ENCODE data around the gene RSL24D1.
"Not testable (repeated sequence)": the region's sequence is repeated elsewhere in the genome, so short reads cannot be mapped to it uniquely, and the experiment has no call there.

The RSL24D1 gene

GRCh38 chr15:55164284-55164683 is 32.5 kb downstream of the RSL24D1 start:
- Histone ChIP-seq H3K27ac (no peak overlapping the region), H3K4me3 (no peak overlapping the region), H3K9me3 (ENCODE audit: low read depth, low read length) (no peaks in the 10 kb centered on the region), H3K9ac (ENCODE audit: insufficient read length) (no peak overlapping the region), H3K36me3 (ENCODE audit: insufficient read depth, low read length) (no peaks in the 10 kb centered on the region)
- DNase-seq (ENCODE audit: low read depth, low spot score), result no peak
- TF ChIP-seq EZH2 (IDR thresholded peaks at IDR 0.05), result no peak
- TF ChIP-seq FOXP2 (optimal IDR thresholded peaks at IDR 0.05; ENCODE audit: control extremely low read depth, extremely low read length, insufficient read depth), result no peak
- TF ChIP-seq POLR2AphosphoS5 (IDR thresholded peaks at IDR 0.05; ENCODE audit: borderline replicate concordance, low read depth, low read length), result no peak

- Histone ChIP-seq H3K36me3 (ENCODE audit: insufficient read depth, low read length) (no peaks in the 10 kb centered on the region), H3K4me3 (no peak overlapping the region), H3K9me3 (ENCODE audit: low read depth, low read length) (no peaks in the 10 kb centered on the region), H3K27ac (no peak overlapping the region), H3K9ac (ENCODE audit: insufficient read length) (no peak overlapping the region)
- no peak for DNase-seq (ENCODE audit: low read depth, low spot score)
- TF ChIP-seq POLR2AphosphoS5 (IDR thresholded peaks at IDR 0.05; ENCODE audit: borderline replicate concordance, low read depth, low read length) (no peak), EZH2 (IDR thresholded peaks at IDR 0.05) (no peak), FOXP2 (optimal IDR thresholded peaks at IDR 0.05; ENCODE audit: control extremely low read depth, extremely low read length, insufficient read depth) (no peak)
Measured at GRCh38 chr15:55151631-55152030, 45.1 kb downstream of the RSL24D1 start.

- DNase-seq (ENCODE audit: low read depth, low spot score); H3K27ac ChIP-seq; H3K9ac ChIP-seq (ENCODE audit: insufficient read length); H3K36me3 ChIP-seq (ENCODE audit: insufficient read depth, low read length); H3K9me3 ChIP-seq (ENCODE audit: low read depth, low read length); H3K4me3 ChIP-seq: not testable (repeated sequence)
Measured at GRCh38 chr15:55143132-55143531, 53.6 kb downstream of the RSL24D1 start.

- Histone ChIP-seq H3K9ac (ENCODE audit: insufficient read length) (no peak overlapping the region), H3K9me3 (ENCODE audit: low read depth, low read length) (no peaks in the 10 kb centered on the region), H3K36me3 (ENCODE audit: insufficient read depth, low read length) (no peaks in the 10 kb centered on the region), H3K4me3 (no peak overlapping the region), H3K27ac (no peak overlapping the region)
- no peak for TF ChIP-seq EZH2 (IDR thresholded peaks at IDR 0.05)
- no peak for TF ChIP-seq POLR2AphosphoS5 (IDR thresholded peaks at IDR 0.05; ENCODE audit: borderline replicate concordance, low read depth, low read length)
- no peak for TF ChIP-seq FOXP2 (optimal IDR thresholded peaks at IDR 0.05; ENCODE audit: control extremely low read depth, extremely low read length, insufficient read depth)
- no peak for DNase-seq (ENCODE audit: low read depth, low spot score)
Measured at GRCh38 chr15:55133972-55134371, 62.8 kb downstream of the RSL24D1 start.

GRCh38 chr15:55132672-55133071 is 64.1 kb downstream of the RSL24D1 start:
- TF ChIP-seq POLR2AphosphoS5 (IDR thresholded peaks at IDR 0.05; ENCODE audit: borderline replicate concordance, low read depth, low read length), result no peak
- TF ChIP-seq FOXP2 (optimal IDR thresholded peaks at IDR 0.05; ENCODE audit: control extremely low read depth, extremely low read length, insufficient read depth), result no peak
- TF ChIP-seq EZH2 (IDR thresholded peaks at IDR 0.05), result no peak
- H3K27ac ChIP-seq, result no peak overlapping the region
- no peak overlapping the region for H3K9ac ChIP-seq (ENCODE audit: insufficient read length)
- H3K4me3 ChIP-seq, result no peak overlapping the region
- no peaks in the 10 kb centered on the region for H3K9me3 ChIP-seq (ENCODE audit: low read depth, low read length)
- no peaks in the 10 kb centered on the region for H3K36me3 ChIP-seq (ENCODE audit: insufficient read depth, low read length)
- DNase-seq (ENCODE audit: low read depth, low spot score), result no peak

Measured in SK-N-MC (cell line).